Common myeloid progenitor, CD34-positive (primary cell): ENCODE measurements around the gene OR8G5.
"Not testable (repeated sequence)": the region's sequence is repeated elsewhere in the genome, so short reads cannot be mapped to it uniquely, and the experiment has no call there.

Source experiments
- CTCF ChIA-PET: fragments of 350-600 bp; sonication (Branson Sonifier 250); formaldehyde crosslinking; loops from one replicate; lab custom pipeline; 2021; ENCODE audit warnings: antibody characterized with exemption; lab: Charles Lee
- POLR2A ChIA-PET: fragments of 350-600 bp; sonication (Branson Sonifier 250); formaldehyde crosslinking; loops from one replicate; lab custom pipeline; 2021; ENCODE audit warnings: antibody characterized with exemption; lab: Charles Lee
- DNase-seq, 3 donors: peaks; one replicate each; pipeline versions ENCODE4 v3.0.0 to v3.0.0-alpha.2; 2013
- H3K27ac ChIP-seq, 2 experiments: 1 replicate in 1 of 2; 2 replicates in 1 of 2; pipeline ENCODE4 v1.7.0; 2013; ENCODE audit warnings: inconsistent platforms in 2 of 2, low read length in 2 of 2, mild to moderate bottlenecking in 2 of 2, low read depth in 1 of 2, moderate library complexity in 1 of 2; ENCODE audit not compliant: severe bottlenecking in 2 of 2, insufficient read depth in 1 of 2, poor library complexity in 1 of 2
- H3K27me3 ChIP-seq, 5 experiments: replicated peaks in 2 of 5; 1 replicate in 3 of 5; 2 replicates in 2 of 5; pipeline versions ENCODE4 v1.6.1 to v1.7.0; 2013; ENCODE audit warnings: low read length in 4 of 5, mild to moderate bottlenecking in 2 of 5, moderate library complexity in 2 of 5, inconsistent platforms in 1 of 5; ENCODE audit not compliant: insufficient read depth in 5 of 5, control insufficient read depth in 4 of 5
- H3K36me3 ChIP-seq, 4 experiments: 1 replicate in 2 of 4; 2 replicates in 2 of 4; pipeline versions ENCODE4 v1.6.1 to v1.7.0; 2013; ENCODE audit warnings: low read length in 3 of 4, control low read depth in 1 of 4, mild to moderate bottlenecking in 1 of 4; ENCODE audit not compliant: control insufficient read depth in 4 of 4, insufficient read depth in 4 of 4
- H3K4me1 ChIP-seq, 4 experiments: 1 replicate in 3 of 4; 2 replicates in 1 of 4; pipeline versions ENCODE4 v1.6.1 to v1.7.1; 2013; ENCODE audit warnings: low read length in 3 of 4, mild to moderate bottlenecking in 3 of 4, control low read depth in 1 of 4, inconsistent platforms in 1 of 4, moderate library complexity in 1 of 4; ENCODE audit not compliant: control insufficient read depth in 4 of 4, insufficient read depth in 4 of 4; ENCODE audit errors: control extremely low read depth in 1 of 4
- H3K4me3 ChIP-seq, 7 experiments: 1 replicate in 4 of 7; 2 replicates in 3 of 7; pipeline versions ENCODE4 v1.5.1 to v1.7.0; 2013; ENCODE audit warnings: mild to moderate bottlenecking in 7 of 7, low read length in 6 of 7, moderate library complexity in 6 of 7, inconsistent platforms in 2 of 7, low read depth in 2 of 7, control low read depth in 1 of 7; ENCODE audit not compliant: insufficient read depth in 4 of 7, control insufficient read depth in 1 of 7; ENCODE audit errors: extremely low read depth in 1 of 7
- H3K9me3 ChIP-seq, 5 experiments: 1 replicate in 4 of 5; 2 replicates in 1 of 5; pipeline versions ENCODE4 v1.6.1 to v1.7.1; 2013; ENCODE audit warnings: low read length in 4 of 5, mild to moderate bottlenecking in 2 of 5, inconsistent platforms in 1 of 5, low read depth in 1 of 5, moderate library complexity in 1 of 5; ENCODE audit not compliant: control insufficient read depth in 4 of 5, insufficient read depth in 2 of 5; ENCODE audit errors: control extremely low read depth in 1 of 5
- WGBS: methylation state at CpG from one replicate; pipeline ENCODE4 v1.1.5; 2013; ENCODE audit not compliant: insufficient coverage; 5-methylcytosine and 5-hydroxymethylcytosine counted together

OR8G5 gene

DNA sequence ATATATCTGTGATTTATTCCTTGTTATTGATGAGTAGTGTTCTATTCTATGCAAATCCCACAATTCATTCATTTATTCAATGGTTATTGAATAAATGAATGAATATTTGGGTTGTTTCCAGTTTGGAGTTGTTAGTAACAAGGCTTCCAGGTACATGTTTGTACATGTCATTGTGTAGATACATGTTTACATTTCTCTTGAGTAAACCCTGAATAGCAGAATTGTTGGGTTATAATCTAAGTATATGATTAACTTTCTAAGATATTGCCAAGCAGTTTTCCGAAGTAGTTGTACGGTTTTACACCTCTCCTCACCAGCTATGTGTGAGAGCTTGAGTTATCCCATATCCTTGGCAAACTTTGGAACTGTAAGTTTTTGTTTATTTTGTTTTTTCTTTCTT lies 33.8 kb upstream of the OR8G5 start:
- ChIA-PET POLR2A (no interaction called here), CTCF (interaction anchor here (1.2 kb wide), 1 partner anchor 45 kb away, joined by 3 read pairs; no protein-coding TSS in a partner anchor)
- H3K4me3 ChIP-seq: no peak overlapping the region
- DNase-seq: no peak
- H3K4me1 ChIP-seq: peaks cover 0 to 8% (median 3%) of the 10 kb centered on the region in 4 experiments
- no peaks in the 10 kb centered on the region for H3K27me3 ChIP-seq
- WGBS: no CpG with 5 or more reads among the region's 2 CpGs
- H3K36me3 ChIP-seq: no peaks in the 10 kb centered on the region
- H3K27ac ChIP-seq: no peak overlapping the region
- no peaks in the 10 kb centered on the region for H3K9me3 ChIP-seq

GRCh38 chr11:124224618-124225423 lies 31.4 kb upstream of the OR8G5 start:
- H3K36me3 ChIP-seq, H3K4me3 ChIP-seq, H3K27me3 ChIP-seq, H3K9me3 ChIP-seq, H3K4me1 ChIP-seq: not testable (repeated sequence)
- WGBS: 62% methylated on average over 5 of the region's 9 CpGs
- ChIA-PET POLR2A (interaction anchor here (0.6 kb wide), 1 partner anchor 297 kb away, joined by 3 read pairs; no protein-coding TSS in a partner anchor), CTCF (interaction anchor here (1.1 kb wide), 1 partner anchor 53 kb away, joined by 3 read pairs; no protein-coding TSS in a partner anchor)
- peak overlapping the region in 1 of 2 experiments; percentile 14 for H3K27ac ChIP-seq
- peak; percentile 67 to 96 (median 94) for DNase-seq

- ChIA-PET CTCF (no interaction called here), POLR2A (no interaction called here)
- no CpG with 5 or more reads among the region's 1 CpG for WGBS
- Histone ChIP-seq H3K27me3 (no peaks in the 10 kb centered on the region), H3K4me1 (peaks cover 0 to 8% (median 3%) of the 10 kb centered on the region in 4 experiments), H3K27ac (no peak overlapping the region), H3K36me3 (no peaks in the 10 kb centered on the region), H3K9me3 (no peaks in the 10 kb centered on the region), H3K4me3 (no peak overlapping the region)
- no peak for DNase-seq
Measured at GRCh38 chr11:124225471-124225870, 30.7 kb upstream of the OR8G5 start.

DNA sequence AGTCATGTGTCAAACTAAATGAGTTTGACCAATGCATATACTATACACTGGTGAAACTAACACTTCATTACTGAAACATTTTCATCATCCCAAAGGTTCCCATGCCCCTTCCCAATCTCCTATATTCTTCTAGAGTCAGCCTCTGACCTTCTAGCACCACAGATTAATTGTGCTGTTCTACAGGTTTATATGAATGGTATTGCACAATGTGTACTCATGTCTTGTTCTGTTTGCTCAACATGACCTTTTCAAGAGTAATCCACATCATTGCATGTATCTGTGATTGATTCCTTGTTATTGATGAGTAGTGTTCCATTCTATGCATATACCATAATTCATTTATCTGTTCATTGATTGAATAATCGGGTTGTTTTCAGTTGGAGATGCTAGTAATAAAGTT lies 22.8 kb upstream of the OR8G5 start:
- Histone ChIP-seq H3K9me3 (no peaks in the 10 kb centered on the region), H3K4me3 (no peak overlapping the region), H3K27ac (no peak overlapping the region), H3K4me1 (no peaks in the 10 kb centered on the region), H3K27me3 (no peaks in the 10 kb centered on the region), H3K36me3 (no peaks in the 10 kb centered on the region)
- no peak for DNase-seq
- no CpG with 5 or more reads among the region's 1 CpG for WGBS
- CTCF ChIA-PET: no interaction called here
- POLR2A ChIA-PET: no interaction called here

GRCh38 chr11:124238512-124238911 lies 17.7 kb upstream of the OR8G5 start:
- no peaks in the 10 kb centered on the region for H3K36me3 ChIP-seq
- WGBS: no CpG with 5 or more reads among the region's 5 CpGs
- peak in 2 of 3 donors; percentile 57 to 73 for DNase-seq
- no peak overlapping the region for H3K27ac ChIP-seq
- no peaks in the 10 kb centered on the region for H3K27me3 ChIP-seq
- H3K4me3 ChIP-seq: no peak overlapping the region
- no peaks in the 10 kb centered on the region for H3K4me1 ChIP-seq
- ChIA-PET CTCF (interaction anchor here (1.2 kb wide), 1 partner anchor 12 kb away, joined by 3 read pairs; no protein-coding TSS in a partner anchor), POLR2A (interaction anchor here (0.6 kb wide), 1 partner anchor 78 kb away, joined by 3 read pairs; no protein-coding TSS in a partner anchor)
- H3K9me3 ChIP-seq: no peaks in the 10 kb centered on the region

GRCh38 chr11:124240621-124241397 lies 15.4 kb upstream of the OR8G5 start, which contains the start of gene OR8G1:
Gene OR8G1 (plus strand): TSS chr11:124241095. CDS start chr11:124249676, 8,581 bp downstream.
- CTCF ChIA-PET: no interaction called here
- WGBS: 96% methylated on average over 3 of the region's 3 CpGs
- no peaks in the 10 kb centered on the region for H3K27me3 ChIP-seq

More at GRCh38 chr11:124240621-124241397, 15.4 kb upstream of the OR8G5 start, which contains the start of gene OR8G1:
- H3K27ac ChIP-seq: no peak within 1 kb of the TSS
- H3K4me3 ChIP-seq: no peak within 1 kb of the TSS
- no peaks in the 10 kb centered on the region for H3K36me3 ChIP-seq
- POLR2A ChIA-PET: no interaction called here
- H3K4me1 ChIP-seq: no peaks in the 10 kb centered on the region
- DNase-seq: no peak
- H3K9me3 ChIP-seq: no peaks in the 10 kb centered on the region
